ENCODE data around the gene TCF7L1.

- TF ChIP-seq POLR2A (IDR thresholded peaks at IDR 0.05) (no peak), CTCF (IDR thresholded peaks at IDR 0.05) (no peak)
Measured at GRCh38 chr2:85111819-85112281, 21.3 kb upstream of the TCF7L1 start.
